GM19025 (cell line): Measurements from ENCODE around the gene FGD3.
A peak's percentile ranks its signal among the peaks of the same experiment; 100 is the strongest.

Source experiments
- ATAC-seq: cut with Tn5 transposase; IDR thresholded peaks from one replicate; pipeline ENCODE4 v1.9.1; 2021; ENCODE audit warnings: mild to moderate bottlenecking, low read depth, moderate library complexity; ENCODE audit not compliant: unreplicated experiment

The FGD3 gene

GRCh38 chr9:93048566-93049448 is 101.5 kb downstream of the FGD3 start:
- ATAC-seq: no peak

DNA sequence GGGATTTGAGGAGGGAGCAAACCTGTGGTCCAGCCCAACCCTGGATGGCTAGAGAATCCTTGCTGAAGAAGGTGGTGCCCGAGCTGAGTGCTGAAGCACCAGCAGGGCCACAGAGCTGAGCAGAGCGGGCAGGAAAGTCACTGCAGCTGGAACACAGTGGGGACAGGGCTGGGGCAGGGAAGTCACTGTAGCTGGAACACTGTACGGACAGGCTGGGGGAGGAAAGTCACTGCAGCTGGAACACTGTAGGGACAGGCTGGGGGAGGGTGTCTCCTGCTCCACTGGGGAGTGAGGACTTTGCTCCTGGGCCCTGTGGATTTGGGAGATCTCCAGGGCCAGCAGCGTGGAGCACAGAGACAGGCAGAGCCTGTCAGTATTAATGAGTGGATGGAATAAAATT is 102.2 kb downstream of the FGD3 start:
- ATAC-seq: no peak

DNA sequence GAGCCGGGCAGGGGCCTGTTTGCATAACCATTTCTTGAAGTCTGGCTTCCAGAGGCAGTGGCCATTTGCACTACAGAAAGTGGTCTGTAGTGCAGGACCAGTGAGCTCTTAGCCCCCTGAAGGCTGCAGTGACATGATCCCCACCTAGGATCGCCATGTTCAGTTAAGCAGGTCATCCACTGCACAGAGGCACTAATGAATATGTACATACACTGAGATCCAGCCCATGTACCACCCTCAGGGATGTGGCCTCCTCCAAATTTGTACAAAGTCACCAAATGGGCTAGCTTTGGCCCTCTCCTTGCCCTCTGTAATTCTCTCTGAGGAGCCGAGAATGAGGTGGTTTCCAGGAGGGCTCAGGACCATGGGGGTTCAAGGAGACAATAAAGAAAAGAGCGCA is 102.9 kb downstream of the FGD3 start:
- no peak for ATAC-seq

- no peak for ATAC-seq
Measured at GRCh38 chr9:93051680-93052089, 104.4 kb downstream of the FGD3 start.

- ATAC-seq: no peak
Measured at GRCh38 chr9:93052791-93053540, 105.6 kb downstream of the FGD3 start.

DNA sequence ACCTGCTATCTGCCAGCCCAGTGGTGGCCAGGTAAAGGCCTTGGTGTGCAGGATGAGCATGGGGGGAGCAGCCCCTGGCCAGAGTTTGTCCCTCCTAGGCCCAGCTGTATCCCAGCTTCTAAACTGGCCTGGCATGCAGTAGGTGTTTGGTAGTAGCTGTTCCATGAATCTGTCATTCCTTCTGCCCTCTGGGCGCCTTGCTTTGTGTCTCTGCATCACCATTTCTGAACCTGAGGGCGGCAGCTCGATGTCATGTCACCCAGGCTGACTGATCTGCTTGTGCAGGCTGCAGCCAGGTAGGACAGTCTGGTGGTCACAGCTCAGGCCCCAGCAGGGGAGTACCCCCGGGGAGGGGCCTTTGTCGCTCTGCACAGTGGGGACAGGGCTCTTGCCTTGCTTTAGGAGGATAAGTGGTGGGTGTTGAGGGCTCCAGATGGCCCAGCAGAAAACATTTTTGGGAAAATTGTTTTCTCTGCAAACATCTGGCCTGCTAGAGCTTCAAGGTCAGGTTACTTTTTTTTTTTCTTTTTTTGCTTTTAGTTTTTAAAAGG is 106.5 kb downstream of the FGD3 start:
- ATAC-seq: no peak

DNA sequence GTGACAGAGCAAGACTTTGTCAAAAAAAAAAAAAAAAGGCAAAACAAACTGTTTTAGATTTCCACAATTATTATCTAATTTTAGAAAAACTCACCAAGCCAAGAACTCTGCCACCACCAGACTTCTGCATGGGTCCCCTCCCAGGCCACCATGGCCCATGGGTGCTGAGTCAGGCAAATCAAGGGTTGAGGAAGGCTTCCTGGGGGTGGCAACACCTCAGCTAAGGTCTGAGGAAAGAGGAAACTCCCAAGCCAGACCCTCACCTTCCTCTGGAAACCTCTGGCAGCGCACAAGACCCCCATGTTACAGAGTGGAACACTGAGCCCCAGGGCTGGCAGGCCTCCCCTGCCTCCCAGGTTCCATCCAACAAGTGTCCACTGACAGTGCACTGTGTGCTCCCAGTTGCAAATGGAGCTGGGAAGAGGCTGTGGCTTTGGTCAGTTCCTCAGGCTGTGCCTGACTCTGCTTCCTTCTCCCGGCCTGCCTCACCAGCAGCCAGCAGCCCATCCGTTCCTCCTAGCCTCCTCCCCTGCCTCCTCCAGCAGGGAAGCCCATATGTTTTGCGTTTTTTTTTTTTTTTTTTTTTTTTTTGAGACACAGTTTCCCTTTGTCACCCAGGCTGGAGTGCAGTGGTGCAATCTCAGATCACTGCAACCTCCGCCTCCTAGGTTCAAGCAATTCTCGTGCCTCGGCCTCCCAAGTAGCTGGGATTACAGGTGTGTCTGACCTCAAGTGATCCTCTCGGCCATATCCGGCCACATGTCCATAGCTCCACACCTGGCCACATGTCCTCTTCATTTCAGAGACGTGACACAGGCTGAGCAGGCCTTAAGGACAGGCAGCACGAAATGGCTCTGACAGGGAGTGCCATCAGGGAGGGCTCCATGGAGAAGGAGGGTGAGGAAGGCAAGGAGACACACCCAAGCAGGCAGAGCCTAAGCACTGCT is 107.7 kb downstream of the FGD3 start:
- ATAC-seq: no peak

GRCh38 chr9:93057042-93057702 is 109.8 kb downstream of the FGD3 start:
- ATAC-seq: no peak

DNA sequence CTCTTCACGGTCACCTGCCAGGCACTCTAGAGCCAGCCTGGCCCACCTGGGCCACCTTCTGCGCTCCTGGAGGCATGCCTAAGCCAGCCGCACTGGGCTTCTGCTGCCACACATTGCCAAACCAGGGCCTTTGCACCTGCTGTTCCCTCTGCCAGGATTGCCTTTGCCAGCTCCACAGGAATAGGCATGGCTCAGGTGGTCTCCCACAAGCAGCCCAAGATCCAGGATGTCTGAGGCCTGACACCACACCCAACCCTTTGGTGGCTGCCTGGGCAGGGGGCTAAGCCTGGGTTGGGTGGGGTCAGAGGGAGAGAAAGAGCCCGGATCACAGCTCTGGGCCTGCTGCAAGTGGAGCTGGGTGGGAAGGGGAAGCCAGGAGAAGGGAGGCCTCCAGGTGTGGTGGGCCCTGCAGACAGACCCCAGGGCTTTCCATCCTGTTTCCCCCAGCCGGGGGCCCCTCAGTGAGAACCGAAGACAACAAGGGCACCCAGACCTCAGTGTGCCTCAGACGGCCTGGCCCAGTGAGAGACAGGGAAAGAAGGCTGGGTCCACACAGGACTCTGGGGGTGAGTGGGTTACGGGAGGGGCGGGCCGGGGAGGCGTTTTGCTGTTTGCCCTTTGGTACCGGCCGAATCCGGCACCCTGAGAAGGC is 110.5 kb downstream of the FGD3 start:
- no peak for ATAC-seq

- peak; percentile 65 for ATAC-seq
Measured at GRCh38 chr9:93058355-93059010, 111.2 kb downstream of the FGD3 start, which contains the start of gene SUSD3. Gene SUSD3, plus strand, starts transcription at chr9:93058701. Its CDS starts 42 bp downstream, at chr9:93058743.

DNA sequence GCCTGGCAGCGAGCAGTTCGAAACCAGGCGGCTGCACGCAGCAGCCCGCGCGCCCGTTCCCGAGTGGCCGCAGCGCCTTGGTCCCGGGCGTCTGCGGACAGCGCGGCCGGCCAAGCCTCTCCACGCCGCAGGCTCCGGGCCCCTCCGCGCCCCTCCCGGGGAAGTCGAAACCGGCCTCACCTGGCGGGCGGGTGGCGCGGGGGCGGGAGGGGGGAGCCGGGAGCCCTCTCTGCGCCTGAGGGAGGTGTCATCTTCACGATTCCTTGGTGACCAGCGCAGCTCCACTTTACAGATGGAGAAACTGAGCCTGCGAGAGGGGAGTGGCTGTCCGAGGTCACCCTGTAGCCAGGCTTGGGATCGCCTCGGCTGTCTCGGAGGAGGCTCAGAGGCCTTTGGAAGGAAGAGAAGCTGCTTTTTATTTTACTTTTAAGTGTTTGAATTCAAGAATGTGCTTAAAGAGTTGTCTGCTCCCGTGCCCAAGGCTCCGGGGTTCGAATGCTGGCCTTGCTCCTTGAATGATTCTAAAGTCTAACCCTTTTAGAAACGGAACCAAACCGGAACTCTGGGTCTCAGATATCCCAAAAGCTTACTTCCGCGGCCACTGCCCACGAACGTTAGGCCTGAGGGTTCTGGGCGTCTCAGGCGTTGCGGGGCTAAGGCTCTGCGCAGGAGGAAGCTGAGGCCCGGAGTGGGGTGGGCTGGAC is 111.8 kb downstream of the FGD3 start:
- ATAC-seq: peak; percentile 14

DNA sequence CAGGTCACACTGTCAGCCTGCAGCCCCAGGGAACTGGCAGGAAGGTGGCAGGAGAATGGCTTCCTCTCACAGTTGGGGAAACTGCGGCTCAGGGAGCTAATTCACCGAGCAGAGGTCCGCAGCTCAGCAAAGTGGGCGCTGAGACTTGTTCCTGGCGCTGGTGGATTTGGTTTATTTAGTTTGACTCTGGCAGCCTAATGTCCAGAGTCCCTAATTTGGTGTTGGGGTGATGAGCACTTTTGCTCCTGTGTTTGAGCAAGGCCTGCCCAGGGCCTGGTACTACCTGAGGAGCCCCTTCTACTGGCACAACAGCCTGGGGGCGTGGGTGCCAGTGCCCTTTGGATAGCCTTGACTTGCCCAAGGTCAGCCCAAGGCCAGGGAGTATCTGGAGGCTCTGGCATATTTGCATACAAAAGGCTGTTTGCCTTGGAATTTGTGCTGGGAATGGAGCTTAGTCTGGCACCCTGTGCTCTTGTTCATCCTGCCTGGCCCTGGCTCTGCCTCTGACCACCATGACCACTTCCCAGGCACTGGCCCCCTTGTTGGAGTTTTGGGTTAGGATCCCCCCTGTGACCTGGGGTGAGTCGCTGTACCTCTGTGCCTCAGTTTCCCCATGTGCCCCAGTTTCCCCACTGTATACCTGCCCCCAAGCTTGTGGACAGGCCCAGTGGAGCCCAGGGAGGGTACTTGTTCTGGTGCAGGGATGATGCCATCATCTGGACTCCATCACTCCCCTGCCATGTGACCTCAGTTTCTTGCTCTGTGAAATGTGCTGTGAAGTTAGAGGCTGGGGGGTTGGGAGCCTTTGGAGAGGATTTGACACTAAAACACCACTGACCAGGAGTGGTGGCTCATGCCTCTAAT is 112.6 kb downstream of the FGD3 start:
- no peak for ATAC-seq

DNA sequence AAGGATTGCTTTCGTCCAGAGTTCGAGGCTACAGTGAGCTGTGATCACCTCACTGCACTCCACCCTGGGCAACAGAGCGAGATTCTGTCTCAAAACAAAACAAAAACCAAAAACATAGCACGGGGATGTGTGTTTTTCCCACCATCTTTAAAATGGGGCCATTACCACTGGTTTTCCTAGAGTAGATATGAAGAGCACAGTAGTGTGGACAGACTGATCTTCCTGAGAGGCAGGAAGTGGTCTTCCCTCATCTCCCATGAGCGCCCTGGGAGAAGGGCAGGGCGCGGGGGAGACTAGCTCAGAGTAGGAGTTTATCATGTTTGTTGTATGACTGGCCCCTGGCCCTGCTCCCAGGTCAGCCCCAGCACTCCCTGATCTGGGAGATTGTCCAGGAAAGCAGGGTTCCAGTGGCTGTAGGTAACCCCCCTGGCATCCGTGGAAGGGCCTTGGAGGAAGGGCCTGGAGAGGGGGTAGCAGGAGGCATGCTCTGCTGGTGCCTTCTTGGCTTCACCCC is 113.5 kb downstream of the FGD3 start:
- ATAC-seq: no peak

DNA sequence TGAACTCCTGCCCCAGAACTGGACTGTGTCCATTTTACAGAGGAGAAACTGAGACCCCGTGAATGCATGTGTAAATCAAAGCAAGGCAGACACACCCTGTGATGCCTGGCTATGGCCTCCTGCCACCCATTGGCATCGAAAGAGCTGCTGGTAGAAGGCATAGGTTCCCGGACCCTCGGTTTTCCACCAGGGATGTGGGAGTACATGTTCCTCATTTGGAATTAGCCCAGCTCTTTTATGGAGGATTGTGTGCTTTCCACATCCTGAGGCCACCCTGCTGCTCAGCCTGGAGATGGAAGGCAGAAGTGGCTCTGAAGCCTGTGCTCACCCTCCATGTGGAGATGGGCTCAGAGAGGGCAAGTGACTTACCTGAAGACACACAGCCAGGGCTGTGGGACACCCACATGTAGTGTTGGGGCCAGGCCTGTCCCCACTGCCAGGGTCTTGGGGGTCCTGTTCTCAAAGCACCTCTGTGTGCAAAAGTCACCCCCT is 114.0 kb downstream of the FGD3 start:
- no peak for ATAC-seq

GRCh38 chr9:93061791-93062763 is 114.8 kb downstream of the FGD3 start:
- peak; percentile 24 for ATAC-seq
